HAP-1 (cell line): Measurements from ENCODE around the gene CD4.
"Not testable (repeated sequence)": the region's sequence is repeated elsewhere in the genome, so short reads cannot be mapped to it uniquely, and the experiment has no call there.

ENCODE experiments used
- DNase-seq, 2 experiments: peaks; one replicate each; pipeline ENCODE4 v3.0.0-alpha.2; 2016 to 2020; ENCODE audit warnings: low spot score in 2 of 2
- H3K27me3 ChIP-seq: fragments of 250-450 bp; sonication (Bioruptor Pico); 2 replicates; pipeline ENCODE4 v1.5.1; 2020; ENCODE audit warnings: low read depth, mild to moderate bottlenecking, moderate library complexity
- H3K36me3 ChIP-seq: fragments of 250-450 bp; sonication (Bioruptor Pico); replicated peaks from 2 replicates; pipeline ENCODE4 v1.5.1; 2020; ENCODE audit warnings: mild to moderate bottlenecking
- H3K4me1 ChIP-seq: fragments of 250-450 bp; sonication (Bioruptor Pico); 2 replicates; pipeline ENCODE4 v1.5.1; 2020; ENCODE audit warnings: mild to moderate bottlenecking
- H3K4me3 ChIP-seq: fragments of 250-450 bp; sonication (Bioruptor Pico); 2 replicates; pipeline ENCODE4 v1.5.1; 2020; ENCODE audit warnings: mild to moderate bottlenecking, moderate library complexity
- H3K9me3 ChIP-seq: fragments of 250-450 bp; sonication (Bioruptor Pico); 2 replicates; pipeline ENCODE4 v1.5.1; 2020; ENCODE audit warnings: mild to moderate bottlenecking, moderate library complexity
- in situ Hi-C: fragments of 300-500 bp; cut with MboI; formaldehyde crosslinking; loops from 3 replicates; pipeline ENCODE4 v1.14.3; 2020; ENCODE audit warnings: low sequenced_read_pairs, inconsistent platforms, mixed read lengths

The CD4 gene

GRCh38 chr12:6851153-6851920, 62.0 kb downstream of the CD4 start, which contains the start of gene CDCA3:
Gene CDCA3, minus strand, starts transcription at chr12:6851286. Its CDS starts 334 bp downstream, at chr12:6850952.
- Histone ChIP-seq H3K4me3 (peak within 1 kb of the TSS; percentile 80), H3K36me3 (peaks cover 56% of the 10 kb centered on the region), H3K9me3 (no peaks in the 10 kb centered on the region), H3K27me3 (no peaks in the 10 kb centered on the region), H3K4me1 (peaks cover 15% of the 10 kb centered on the region)
- DNase-seq = peak; percentile 97 to 99
- in situ Hi-C loops = no loop called here

DNA sequence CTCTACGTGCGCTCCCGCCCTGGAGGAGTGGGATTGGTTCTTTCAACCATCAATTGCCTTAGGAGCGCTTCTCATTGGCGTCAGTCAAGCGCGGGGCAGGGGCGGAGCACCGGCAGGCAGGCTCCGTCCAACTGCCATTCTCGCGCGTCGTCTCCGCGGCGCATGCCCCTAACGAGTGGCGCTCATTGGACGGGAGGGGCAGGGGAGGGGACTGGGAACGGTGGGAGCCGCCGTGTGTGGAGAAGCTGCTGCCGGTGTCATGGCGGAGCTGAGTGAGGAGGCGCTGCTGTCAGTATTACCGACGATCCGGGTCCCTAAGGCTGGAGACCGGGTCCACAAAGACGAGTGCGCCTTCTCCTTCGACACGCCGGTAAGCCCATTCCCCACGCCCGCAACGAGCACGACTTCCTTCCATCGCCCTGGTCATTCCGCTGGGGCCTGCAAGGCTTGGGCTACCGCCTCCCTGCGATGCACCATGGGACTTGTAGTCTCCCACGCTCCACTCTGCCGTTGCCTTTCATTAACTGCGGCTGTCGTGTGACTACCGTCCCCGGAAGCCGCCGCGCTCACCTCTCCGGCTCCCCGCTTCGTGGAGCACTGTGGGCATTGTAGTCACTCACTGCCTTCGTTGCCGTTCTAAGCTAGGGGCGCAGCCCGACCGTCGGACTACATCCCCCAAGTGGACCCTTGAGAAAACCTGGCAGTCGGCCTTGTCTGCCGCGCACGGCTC, 62.8 kb downstream of the CD4 start, which contains the start of gene USP5:
TSS of gene USP5 (plus strand) at position 230 of the 730 bp plus-strand sequence. CDS start at position 260, 30 bp downstream.
- H3K4me3 ChIP-seq = peak within 1 kb of the TSS; percentile 80
- no peaks in the 10 kb centered on the region for H3K9me3 ChIP-seq
- peak; percentile 99 for DNase-seq
- in situ Hi-C loops = no loop called here
- H3K27me3 ChIP-seq = no peaks in the 10 kb centered on the region
- peaks cover 15% of the 10 kb centered on the region for H3K4me1 ChIP-seq
- H3K36me3 ChIP-seq = peaks cover 51% of the 10 kb centered on the region

- H3K4me1 ChIP-seq = peaks cover 15% of the 10 kb centered on the region
- H3K27me3 ChIP-seq = no peaks in the 10 kb centered on the region
- peak overlapping the region; percentile 80 for H3K4me3 ChIP-seq
- in situ Hi-C loops = no loop called here
- peak in 1 of 2 experiments; percentile 63 for DNase-seq
- no peaks in the 10 kb centered on the region for H3K9me3 ChIP-seq
- peaks cover 51% of the 10 kb centered on the region for H3K36me3 ChIP-seq
Measured at GRCh38 chr12:6852651-6853354, 63.5 kb downstream of the CD4 start.

GRCh38 chr12:6853626-6854025, 64.3 kb downstream of the CD4 start:
- in situ Hi-C loops = no loop called here

GRCh38 chr12:6854036-6854435, 64.7 kb downstream of the CD4 start:
- Histone ChIP-seq H3K36me3 (peaks cover 51% of the 10 kb centered on the region), H3K4me3 (no peak overlapping the region), H3K27me3 (no peaks in the 10 kb centered on the region), H3K4me1 (peaks cover 15% of the 10 kb centered on the region), H3K9me3 (no peaks in the 10 kb centered on the region)
- in situ Hi-C loops = no loop called here
- DNase-seq = no peak

More at GRCh38 chr12:6853626-6854025, 64.3 kb downstream of the CD4 start:
- Histone ChIP-seq H3K4me3 (peak overlapping the region; percentile 80; the same call in 1 of the 2 replicates), H3K27me3 (no peaks in the 10 kb centered on the region), H3K4me1 (peaks cover 15% of the 10 kb centered on the region), H3K9me3 (no peaks in the 10 kb centered on the region), H3K36me3 (peaks cover 51% of the 10 kb centered on the region)
- DNase-seq = no peak

GRCh38 chr12:6855322-6855721, 66.0 kb downstream of the CD4 start:
- H3K36me3 ChIP-seq = peaks cover 51% of the 10 kb centered on the region
- no peak overlapping the region for H3K4me3 ChIP-seq
- no peak for DNase-seq
- in situ Hi-C loops = no loop called here
- peaks cover 11% of the 10 kb centered on the region for H3K4me1 ChIP-seq
- no peaks in the 10 kb centered on the region for H3K27me3 ChIP-seq
- H3K9me3 ChIP-seq = no peaks in the 10 kb centered on the region

GRCh38 chr12:6858799-6859198, 69.5 kb downstream of the CD4 start:
- H3K4me1 ChIP-seq = no peaks in the 10 kb centered on the region
- no peaks in the 10 kb centered on the region for H3K27me3 ChIP-seq
- no peaks in the 10 kb centered on the region for H3K9me3 ChIP-seq
- in situ Hi-C loops = no loop called here
- peaks cover 74% of the 10 kb centered on the region for H3K36me3 ChIP-seq
- H3K4me3 ChIP-seq = no peak overlapping the region
- no peak for DNase-seq

DNA sequence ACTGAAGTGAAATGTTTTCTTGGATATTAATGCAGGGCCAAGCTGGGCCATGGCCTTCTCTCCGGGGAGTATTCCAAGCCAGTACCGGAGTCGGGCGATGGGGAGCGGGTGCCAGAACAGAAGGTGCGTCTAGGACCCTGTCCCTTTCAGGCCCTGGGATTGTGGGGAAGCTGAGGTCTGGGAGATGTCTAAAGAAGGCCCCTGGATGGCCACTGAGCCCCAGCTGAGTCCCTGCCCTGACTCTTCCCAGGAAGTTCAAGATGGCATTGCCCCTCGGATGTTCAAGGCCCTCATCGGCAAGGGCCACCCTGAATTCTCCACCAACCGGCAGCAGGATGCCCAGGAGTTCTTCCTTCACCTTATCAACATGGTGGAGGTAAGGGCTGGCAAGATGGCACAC, 70.8 kb downstream of the CD4 start:
- Histone ChIP-seq H3K27me3 (no peaks in the 10 kb centered on the region), H3K4me1 (no peaks in the 10 kb centered on the region), H3K36me3 (peaks cover 81% of the 10 kb centered on the region), H3K4me3 (no peak overlapping the region), H3K9me3 (no peaks in the 10 kb centered on the region)
- no peak for DNase-seq
- in situ Hi-C loops = no loop called here

DNA sequence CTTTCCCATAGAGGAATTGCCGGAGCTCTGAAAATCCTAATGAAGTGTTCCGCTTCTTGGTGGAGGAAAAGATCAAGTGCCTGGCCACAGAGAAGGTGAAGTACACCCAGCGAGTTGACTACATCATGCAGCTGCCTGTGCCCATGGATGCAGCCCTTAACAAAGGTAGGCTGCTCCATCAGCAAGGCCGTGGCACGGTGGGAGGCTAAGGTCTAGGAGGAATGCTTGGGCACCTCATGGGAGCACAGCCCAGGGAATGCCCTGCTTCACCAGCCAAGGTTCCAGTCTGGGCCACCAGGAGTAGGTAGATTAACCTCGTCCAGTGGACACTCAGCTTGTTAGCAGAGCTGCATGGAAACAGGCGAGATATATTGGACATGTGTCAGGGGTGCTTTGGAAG, 71.6 kb downstream of the CD4 start:
- in situ Hi-C loops = no loop called here
- Histone ChIP-seq H3K4me1 (no peaks in the 10 kb centered on the region), H3K36me3 (peaks cover 83% of the 10 kb centered on the region), H3K9me3 (no peaks in the 10 kb centered on the region), H3K4me3 (no peak overlapping the region), H3K27me3 (no peaks in the 10 kb centered on the region)
- DNase-seq = no peak

- DNase-seq = no peak
- Histone ChIP-seq H3K27me3 (no peaks in the 10 kb centered on the region), H3K4me1 (no peaks in the 10 kb centered on the region), H3K4me3 (no peak overlapping the region), H3K9me3 (no peaks in the 10 kb centered on the region), H3K36me3 (peaks cover 78% of the 10 kb centered on the region)
- in situ Hi-C loops = no loop called here
Measured at GRCh38 chr12:6861391-6861790, 72.1 kb downstream of the CD4 start.

- in situ Hi-C loops = no loop called here
- H3K36me3 ChIP-seq = peaks cover 73% of the 10 kb centered on the region
- no peak for DNase-seq
Measured at GRCh38 chr12:6863033-6863432, 73.7 kb downstream of the CD4 start.

DNA sequence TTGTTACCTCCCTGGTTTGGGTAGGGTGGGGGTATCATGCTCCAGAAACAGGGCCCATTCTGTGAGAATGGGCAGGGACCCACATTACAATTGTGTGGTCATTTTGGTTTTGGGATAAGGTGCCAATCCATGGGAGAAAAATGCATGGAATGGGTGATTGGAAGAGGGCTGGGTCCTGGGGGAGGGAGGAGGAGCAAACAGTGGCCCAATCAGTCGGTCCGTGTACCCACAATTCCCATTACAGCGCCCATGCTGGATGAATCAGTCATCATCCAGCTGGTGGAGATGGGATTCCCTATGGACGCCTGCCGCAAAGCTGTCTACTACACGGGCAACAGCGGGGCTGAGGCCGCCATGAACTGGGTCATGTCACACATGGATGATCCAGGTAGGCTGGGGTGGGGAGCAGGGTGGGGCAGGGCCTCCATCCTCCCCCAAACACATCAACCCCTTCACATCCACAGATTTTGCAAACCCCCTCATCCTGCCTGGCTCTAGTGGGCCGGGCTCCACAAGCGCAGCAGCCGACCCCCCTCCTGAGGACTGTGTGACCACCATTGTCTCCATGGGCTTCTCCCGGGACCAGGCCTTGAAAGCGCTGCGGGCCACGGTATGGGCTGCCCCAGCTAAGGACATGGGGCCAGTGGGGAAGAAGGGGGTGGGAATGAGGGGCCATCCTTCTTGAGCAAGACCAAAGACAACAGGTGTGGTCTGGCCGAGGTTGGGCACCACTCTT, 74.4 kb downstream of the CD4 start:
- in situ Hi-C loops = no loop called here
- Histone ChIP-seq H3K27me3 (no peaks in the 10 kb centered on the region), H3K9me3 (no peaks in the 10 kb centered on the region), H3K4me1 (peaks cover 4% of the 10 kb centered on the region; the same call in 1 of the 2 replicates), H3K4me3 (no peak overlapping the region), H3K36me3 (peaks cover 73% of the 10 kb centered on the region)
- no peak for DNase-seq

More at GRCh38 chr12:6863033-6863432, 73.7 kb downstream of the CD4 start:
- H3K9me3 ChIP-seq = no peaks in the 10 kb centered on the region
- H3K4me1 ChIP-seq = peaks cover 4% of the 10 kb centered on the region; the same call in 1 of the 2 replicates
- no peak overlapping the region for H3K4me3 ChIP-seq
- no peaks in the 10 kb centered on the region for H3K27me3 ChIP-seq

- H3K4me3 ChIP-seq, H3K9me3 ChIP-seq, DNase-seq, H3K27me3 ChIP-seq: not testable (repeated sequence)
- Histone ChIP-seq H3K4me1 (peaks cover 12% of the 10 kb centered on the region), H3K36me3 (peaks cover 73% of the 10 kb centered on the region)
- in situ Hi-C loops = loop anchor here (5.0 kb wide), 1 partner anchor 77 kb away; the partner anchor contains the start of genes C12orf57 and RNU7-1
Measured at GRCh38 chr12:6865307-6865706, 76.0 kb downstream of the CD4 start.
